Ishikawa (cell line): ENCODE results near the gene PTTG1IP.

Experiments
- CEBPB ChIP-seq: IDR thresholded peaks from 2 replicates; pipeline ENCODE4 v1.6.1; 2012
- CREB1 ChIP-seq: IDR thresholded peaks from 2 replicates; pipeline ENCODE4 v1.6.1; 2012; ENCODE audit warnings: low read depth
- EGR1 ChIP-seq: IDR thresholded peaks from 2 replicates; pipeline ENCODE4 v1.6.1; 2012
- EP300 ChIP-seq: IDR thresholded peaks from 2 replicates; pipeline ENCODE4 v1.6.1; 2012; ENCODE audit warnings: borderline replicate concordance
- FOXM1 ChIP-seq: IDR thresholded peaks from 2 replicates; pipeline ENCODE4 v1.6.1; 2012; ENCODE audit warnings: low read depth, borderline replicate concordance
- NFIC ChIP-seq: IDR thresholded peaks from 2 replicates; pipeline ENCODE4 v1.6.1; 2012
- RAD21 ChIP-seq: IDR thresholded peaks from 2 replicates; pipeline ENCODE4 v1.6.1; 2012; ENCODE audit warnings: low read depth
- TAF1 ChIP-seq: IDR thresholded peaks from 2 replicates; pipeline ENCODE4 v1.6.1; 2012; ENCODE audit warnings: low read depth, mild to moderate bottlenecking
- TCF12 ChIP-seq: IDR thresholded peaks from 2 replicates; pipeline ENCODE4 v1.6.1; 2012; ENCODE audit warnings: low read depth
- TEAD4 ChIP-seq: IDR thresholded peaks from 2 replicates; pipeline ENCODE4 v1.6.1; 2012
- USF1 ChIP-seq: IDR thresholded peaks from 2 replicates; pipeline ENCODE4 v1.6.1; 2012
- YY1 ChIP-seq: IDR thresholded peaks from 2 replicates; pipeline ENCODE4 v1.6.1; 2012; ENCODE audit warnings: low read depth
- ZBTB7A ChIP-seq: IDR thresholded peaks from 2 replicates; pipeline ENCODE4 v1.6.1; 2012; ENCODE audit warnings: low read depth
- TF ChIP-seq, protein P1 (sequence below): IDR thresholded peaks from 2 replicates; pipeline ENCODE4 v1.6.1; 2012
- TF ChIP-seq, protein P2 (sequence below): IDR thresholded peaks from 2 replicates; pipeline ENCODE4 v1.6.1; 2012; ENCODE audit warnings: low read depth, mild to moderate bottlenecking

PTTG1IP gene

DNA sequence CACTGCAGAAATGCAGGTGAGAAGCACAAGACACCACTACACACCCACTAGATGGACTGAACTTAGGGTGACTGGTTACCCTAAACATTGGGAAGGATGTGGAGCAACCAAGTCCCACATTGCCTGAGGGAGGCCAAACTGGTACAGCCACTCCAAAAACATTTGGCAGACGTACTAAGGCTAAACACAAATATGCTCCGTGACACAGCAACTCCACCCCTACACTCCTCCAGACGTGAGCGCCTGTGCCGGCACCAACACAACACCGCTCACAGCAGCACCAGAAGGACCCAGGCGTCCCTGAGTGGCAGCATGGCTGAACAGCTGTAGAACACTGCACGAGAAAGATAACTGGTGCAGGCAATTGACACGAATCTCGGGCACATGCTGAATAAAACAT, 14.7 kb downstream of the PTTG1IP start:
- no peak for TF ChIP-seq TCF12
- no peak for TF ChIP-seq TAF1
- TF ChIP-seq EP300, result no peak
- TF ChIP-seq, protein P1, sequence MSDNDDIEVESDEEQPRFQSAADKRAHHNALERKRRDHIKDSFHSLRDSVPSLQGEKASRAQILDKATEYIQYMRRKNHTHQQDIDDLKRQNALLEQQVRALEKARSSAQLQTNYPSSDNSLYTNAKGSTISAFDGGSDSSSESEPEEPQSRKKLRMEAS, result no peak
- TF ChIP-seq CEBPB, result no peak
- no peak for TF ChIP-seq CREB1
- TF ChIP-seq FOXM1, result no peak
- TF ChIP-seq YY1, result no peak
- no peak for TF ChIP-seq TEAD4
- TF ChIP-seq, protein P2, sequence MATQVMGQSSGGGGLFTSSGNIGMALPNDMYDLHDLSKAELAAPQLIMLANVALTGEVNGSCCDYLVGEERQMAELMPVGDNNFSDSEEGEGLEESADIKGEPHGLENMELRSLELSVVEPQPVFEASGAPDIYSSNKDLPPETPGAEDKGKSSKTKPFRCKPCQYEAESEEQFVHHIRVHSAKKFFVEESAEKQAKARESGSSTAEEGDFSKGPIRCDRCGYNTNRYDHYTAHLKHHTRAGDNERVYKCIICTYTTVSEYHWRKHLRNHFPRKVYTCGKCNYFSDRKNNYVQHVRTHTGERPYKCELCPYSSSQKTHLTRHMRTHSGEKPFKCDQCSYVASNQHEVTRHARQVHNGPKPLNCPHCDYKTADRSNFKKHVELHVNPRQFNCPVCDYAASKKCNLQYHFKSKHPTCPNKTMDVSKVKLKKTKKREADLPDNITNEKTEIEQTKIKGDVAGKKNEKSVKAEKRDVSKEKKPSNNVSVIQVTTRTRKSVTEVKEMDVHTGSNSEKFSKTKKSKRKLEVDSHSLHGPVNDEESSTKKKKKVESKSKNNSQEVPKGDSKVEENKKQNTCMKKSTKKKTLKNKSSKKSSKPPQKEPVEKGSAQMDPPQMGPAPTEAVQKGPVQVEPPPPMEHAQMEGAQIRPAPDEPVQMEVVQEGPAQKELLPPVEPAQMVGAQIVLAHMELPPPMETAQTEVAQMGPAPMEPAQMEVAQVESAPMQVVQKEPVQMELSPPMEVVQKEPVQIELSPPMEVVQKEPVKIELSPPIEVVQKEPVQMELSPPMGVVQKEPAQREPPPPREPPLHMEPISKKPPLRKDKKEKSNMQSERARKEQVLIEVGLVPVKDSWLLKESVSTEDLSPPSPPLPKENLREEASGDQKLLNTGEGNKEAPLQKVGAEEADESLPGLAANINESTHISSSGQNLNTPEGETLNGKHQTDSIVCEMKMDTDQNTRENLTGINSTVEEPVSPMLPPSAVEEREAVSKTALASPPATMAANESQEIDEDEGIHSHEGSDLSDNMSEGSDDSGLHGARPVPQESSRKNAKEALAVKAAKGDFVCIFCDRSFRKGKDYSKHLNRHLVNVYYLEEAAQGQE, result no peak
- no peak for TF ChIP-seq USF1

GRCh38 chr21:44858291-44858690, 15.2 kb downstream of the PTTG1IP start:
- TF ChIP-seq TEAD4 (no peak), RAD21 (no peak), TCF12 (no peak), USF1 (no peak), FOXM1 (no peak), EP300 (no peak)

GRCh38 chr21:44857127-44857892, 16.2 kb downstream of the PTTG1IP start:
- TF ChIP-seq CEBPB, result no peak
- TF ChIP-seq YY1, result no peak
- TF ChIP-seq EP300, result no peak
- no peak for TF ChIP-seq TEAD4

GRCh38 chr21:44856131-44856530, 17.4 kb downstream of the PTTG1IP start:
- no peak for TF ChIP-seq ZBTB7A
- TF ChIP-seq FOXM1, result no peak
- TF ChIP-seq RAD21, result no peak
- no peak for TF ChIP-seq USF1
- TF ChIP-seq, protein P2, result no peak
- TF ChIP-seq CREB1, result no peak
- TF ChIP-seq CEBPB, result no peak
- no peak for TF ChIP-seq EP300
- TF ChIP-seq TCF12, result no peak
- TF ChIP-seq TEAD4, result no peak
- TF ChIP-seq, protein P1, result no peak
- no peak for TF ChIP-seq EGR1
- no peak for TF ChIP-seq YY1
- TF ChIP-seq NFIC, result no peak
- TF ChIP-seq TAF1, result no peak

GRCh38 chr21:44855572-44855971, 17.9 kb downstream of the PTTG1IP start:
- no peak for TF ChIP-seq TEAD4
- TF ChIP-seq, protein P2, result no peak
- no peak for TF ChIP-seq YY1
- no peak for TF ChIP-seq CEBPB
- TF ChIP-seq TAF1, result no peak
- TF ChIP-seq CREB1, result no peak
- no peak for TF ChIP-seq FOXM1
- TF ChIP-seq USF1, result no peak
- TF ChIP-seq ZBTB7A, result no peak
- TF ChIP-seq EGR1, result no peak
- TF ChIP-seq, protein P1, result no peak
- no peak for TF ChIP-seq TCF12
- no peak for TF ChIP-seq EP300
- no peak for TF ChIP-seq RAD21
- TF ChIP-seq NFIC, result no peak
